Stimulated activated CD8-positive, alpha-beta memory T cell treated with anti-CD3 and anti-CD28 coated beads, Interleukin-2, amount 100 ng/mL, for 48 hours (primary cell): ENCODE measurements around the gene TCEA2.

ENCODE experiments used
- DNase-seq, 2 donors: peaks; one replicate each; pipeline ENCODE4 v3.0.0-alpha.2; 2020; ENCODE audit warnings: low read depth in 2 of 2

The TCEA2 gene

DNA sequence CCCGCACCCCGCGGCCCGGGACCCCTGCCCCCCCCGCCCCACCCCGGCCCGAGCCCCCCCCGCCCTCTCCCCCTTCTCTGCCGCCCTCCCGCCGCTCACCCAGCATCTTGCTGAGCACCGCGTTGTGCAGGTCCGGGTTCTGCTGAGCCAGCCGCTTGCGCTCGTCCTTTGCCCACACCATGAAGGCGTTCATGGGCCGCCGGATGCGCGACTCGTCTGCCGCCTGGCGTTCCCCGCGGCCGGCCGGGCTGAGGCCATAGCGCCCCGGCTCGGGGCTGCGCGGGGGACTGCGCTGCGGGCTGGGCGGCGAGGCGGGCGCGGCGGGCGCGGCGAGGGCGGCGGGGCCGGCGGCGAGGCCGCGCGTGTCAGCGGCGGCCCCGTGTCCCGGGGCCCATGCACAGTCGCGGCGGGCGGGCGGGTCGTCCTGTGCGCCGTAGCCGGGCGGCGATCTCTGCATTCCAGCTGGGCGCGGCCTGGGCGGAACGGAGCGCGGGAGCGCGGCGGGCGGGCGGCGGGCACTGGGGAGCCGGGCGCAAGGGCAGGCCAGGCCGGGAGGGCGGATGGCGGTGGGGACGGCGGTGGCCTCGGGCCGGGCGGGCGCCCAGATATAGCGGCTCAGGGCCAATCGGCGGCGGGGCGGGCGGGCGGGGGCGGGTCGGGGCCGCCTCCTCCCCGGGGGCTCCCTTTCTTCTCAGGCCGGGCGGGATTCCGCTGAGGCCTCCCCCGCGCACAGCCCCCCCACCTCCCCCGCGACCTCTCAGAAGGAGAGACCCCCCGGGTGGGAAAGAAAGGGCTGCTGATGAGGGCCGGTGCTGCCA lies 13.7 kb upstream of the TCEA2 start, which contains the start of gene SOX18:
Gene SOX18 (minus strand): TSS at position 580 of the 818 bp plus-strand sequence. CDS start 123 bp downstream, at position 457.
- DNase-seq = no peak

DNA sequence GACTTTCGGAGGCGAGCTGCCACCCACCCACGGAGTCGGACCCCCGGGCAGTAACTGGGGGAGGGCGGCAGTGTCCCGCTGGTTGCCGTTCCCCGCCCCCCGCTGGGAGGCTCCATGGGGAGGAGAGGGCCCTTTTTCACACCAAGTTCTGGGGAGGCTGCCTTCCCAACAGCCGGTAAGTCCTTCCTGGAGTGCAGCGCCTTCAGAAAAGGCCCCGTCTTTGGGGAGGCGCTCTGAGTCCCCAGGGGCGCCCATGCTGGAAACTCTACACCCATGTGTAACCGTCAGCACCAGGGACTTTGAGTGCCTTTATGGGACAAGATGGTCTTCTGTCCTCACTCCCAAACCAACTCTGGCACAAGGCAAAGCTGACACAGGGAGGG lies 13.1 kb upstream of the TCEA2 start:
- DNase-seq = no peak

- no peak for DNase-seq
Measured at GRCh38 chr20:64050261-64051032, 12.6 kb upstream of the TCEA2 start.

DNA sequence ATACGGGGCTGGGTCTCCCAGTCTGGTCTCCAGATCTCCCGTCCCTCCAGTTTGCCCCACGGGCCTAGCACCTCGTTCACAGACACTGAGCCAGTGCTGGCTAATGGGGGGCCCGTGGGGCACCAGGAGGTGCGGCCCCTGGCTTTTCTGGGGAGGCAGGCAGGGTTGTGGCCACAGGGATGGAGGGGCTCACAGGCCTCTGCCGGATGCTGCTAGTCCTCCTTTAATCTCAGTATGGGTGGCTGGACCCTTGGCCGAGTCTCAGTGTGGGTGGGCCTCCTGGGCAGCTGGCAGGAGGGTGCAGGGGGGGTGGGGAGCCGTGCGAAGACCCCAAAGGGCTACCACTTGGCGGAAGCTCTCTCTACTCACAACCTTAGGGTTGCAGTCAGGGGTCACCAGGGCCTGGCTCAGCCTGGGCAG lies 12.0 kb upstream of the TCEA2 start:
- no peak for DNase-seq

- no peak for DNase-seq
Measured at GRCh38 chr20:64051561-64052325, 11.3 kb upstream of the TCEA2 start.

GRCh38 chr20:64052326-64052722 lies 10.7 kb upstream of the TCEA2 start:
- no peak for DNase-seq

GRCh38 chr20:64052987-64053840 lies 9.8 kb upstream of the TCEA2 start:
- no peak for DNase-seq

DNA sequence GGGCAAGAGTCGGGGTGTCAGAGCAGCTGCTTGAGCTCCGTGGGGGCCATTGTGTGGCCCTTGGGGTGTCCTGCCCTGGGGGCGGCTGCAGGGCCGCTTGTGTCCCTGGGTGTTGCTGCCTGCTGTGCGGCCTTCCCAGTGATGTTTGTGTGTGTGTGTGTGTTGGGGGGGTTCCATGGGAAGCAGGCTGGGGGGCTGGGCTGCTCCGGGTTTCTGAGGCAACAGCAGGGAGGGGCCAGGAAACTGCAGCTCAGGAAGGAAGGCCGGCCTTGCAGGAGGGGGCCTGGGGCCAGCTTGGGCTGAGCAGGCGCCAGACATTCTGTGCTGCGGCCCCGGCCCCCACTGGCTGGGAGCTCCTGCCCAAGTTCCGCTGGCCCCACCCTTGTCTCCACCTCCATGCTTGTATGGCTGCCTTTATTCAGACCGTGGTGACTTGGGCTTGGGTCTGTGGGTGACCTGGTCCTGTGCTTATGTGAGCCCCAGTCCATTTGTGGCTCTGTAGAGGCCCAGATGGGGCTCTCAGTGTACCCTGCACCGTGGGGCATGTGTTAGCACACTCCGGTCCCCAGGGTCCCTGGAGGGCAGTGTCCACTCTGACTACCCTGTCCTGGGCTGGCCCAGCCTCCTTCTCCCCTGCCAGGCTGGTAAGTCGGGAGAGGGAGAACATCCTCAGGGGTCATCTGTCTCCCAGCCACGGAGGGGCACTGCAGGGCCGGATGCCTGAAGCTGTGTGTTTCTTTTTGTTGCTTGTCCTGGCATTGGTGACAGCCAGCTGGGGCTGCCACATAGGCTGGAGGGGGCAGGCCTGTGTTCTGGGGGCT lies 8.9 kb upstream of the TCEA2 start:
- no peak for DNase-seq

- DNase-seq = no peak
Measured at GRCh38 chr20:64055396-64055892, 7.6 kb upstream of the TCEA2 start.

DNA sequence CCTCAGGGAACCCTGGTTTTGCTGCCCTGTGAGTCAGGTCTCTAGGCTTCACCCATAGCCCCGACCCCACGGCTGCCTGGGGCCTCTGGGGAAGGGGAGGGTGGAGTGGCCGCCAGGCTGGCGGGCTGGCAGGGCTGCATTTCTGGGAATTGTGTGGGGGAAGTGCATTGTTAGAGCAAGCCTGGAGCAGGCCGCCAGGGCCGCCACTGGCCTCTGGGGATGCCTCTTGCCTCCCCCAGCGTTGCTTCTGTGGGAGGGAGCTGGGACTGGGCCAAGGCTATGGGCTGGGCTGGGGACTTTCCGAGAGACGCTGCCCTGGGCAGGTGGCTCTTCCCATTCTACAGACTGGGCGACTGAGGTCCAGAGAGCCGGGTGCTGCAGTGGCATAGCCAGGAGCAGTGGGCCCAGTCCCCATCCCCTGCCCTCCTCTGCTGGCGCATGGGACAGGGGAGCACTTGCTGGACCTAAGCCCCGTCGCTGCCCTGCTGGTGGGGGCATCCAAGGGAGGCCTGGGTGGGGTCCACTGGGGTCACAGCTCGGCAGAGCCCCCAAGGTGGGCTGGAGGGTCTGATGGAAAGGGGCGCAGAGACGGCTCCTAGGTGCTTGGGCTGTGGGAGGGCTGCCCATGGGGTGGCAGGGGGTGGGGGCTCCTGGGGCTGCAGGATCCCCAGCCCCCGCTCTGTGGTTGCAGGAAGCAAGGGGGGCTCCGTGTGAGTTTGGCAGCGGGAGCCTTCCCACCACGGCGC lies 6.9 kb upstream of the TCEA2 start:
- DNase-seq = no peak

- DNase-seq = no peak
Measured at GRCh38 chr20:64056639-64056888, 6.4 kb upstream of the TCEA2 start.

DNA sequence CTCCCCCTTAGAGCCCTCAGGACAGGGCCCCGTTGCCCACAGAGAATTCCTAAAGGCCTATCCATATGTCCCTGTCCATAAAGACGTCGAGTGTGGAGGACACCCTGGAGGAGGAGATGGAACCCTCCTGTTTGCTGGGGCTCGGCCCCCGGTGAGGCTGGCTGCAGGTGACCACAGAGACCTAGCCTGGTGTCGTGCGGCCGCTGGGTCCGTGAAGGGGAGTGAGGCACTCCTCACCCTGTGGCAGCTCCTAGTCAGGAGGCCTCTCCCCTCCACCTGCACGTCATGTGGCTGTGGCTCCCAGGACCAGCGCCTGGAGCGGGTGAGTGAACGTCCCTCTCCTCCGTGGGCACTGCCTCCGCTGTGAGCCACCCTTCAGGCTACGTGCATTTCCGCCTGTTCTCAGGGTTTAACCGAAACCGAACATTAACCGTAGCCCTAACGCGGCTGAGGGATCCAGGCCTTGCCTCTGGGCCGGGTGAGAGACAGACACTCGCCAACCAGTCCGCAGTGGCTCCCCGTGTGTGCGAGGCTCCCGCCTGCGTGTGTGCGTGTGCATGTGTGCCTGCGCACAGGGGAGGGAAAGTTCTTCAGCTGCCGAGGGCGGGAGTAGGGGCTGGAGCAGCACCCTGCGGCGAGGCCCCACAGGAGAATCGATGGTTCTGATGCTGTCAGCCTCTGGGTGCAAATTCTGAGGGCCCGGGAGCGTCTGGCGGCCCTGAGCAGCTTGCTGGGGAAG lies 5.9 kb upstream of the TCEA2 start:
- no peak for DNase-seq

DNA sequence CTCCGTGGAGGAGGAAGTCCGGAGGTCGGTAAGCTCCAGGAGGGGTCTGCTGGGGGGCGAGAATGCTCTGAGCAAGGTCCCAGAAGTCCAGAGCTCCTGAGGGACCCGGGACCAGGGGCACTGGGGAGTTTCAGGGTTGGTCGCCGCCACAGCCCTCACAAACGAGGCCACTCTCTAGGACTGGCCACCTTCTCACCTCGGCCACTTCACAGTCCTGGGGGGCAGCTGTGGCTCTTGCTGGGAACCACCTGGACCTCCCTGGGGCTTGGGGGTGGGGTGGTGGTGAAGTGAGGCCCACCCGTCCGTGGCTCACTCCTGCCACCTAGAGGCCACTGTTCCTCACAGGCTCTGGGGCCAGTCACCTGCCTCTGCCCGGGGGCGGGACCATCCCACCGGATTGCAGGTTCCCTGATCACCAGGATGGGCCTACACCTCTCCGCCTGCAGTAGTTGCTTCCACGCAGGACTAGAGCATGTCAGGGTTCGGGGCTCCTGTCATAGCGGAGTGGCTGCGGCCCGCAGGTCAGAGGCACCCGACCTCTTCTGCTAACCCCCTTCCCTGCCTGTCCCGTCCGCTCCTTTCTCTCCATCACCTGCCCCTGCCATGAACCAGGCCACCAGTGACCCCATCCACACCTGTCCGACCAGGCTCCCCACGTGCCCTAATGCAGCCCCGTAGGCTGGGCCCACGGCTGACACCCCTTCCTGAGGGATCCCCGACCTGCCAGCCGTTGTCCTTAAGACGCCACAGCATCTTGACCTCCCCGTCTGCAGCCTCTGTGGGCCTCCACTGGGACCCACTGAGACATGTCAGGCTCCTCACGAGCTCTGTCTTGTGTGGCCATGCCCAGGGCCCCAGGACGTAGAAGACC lies 5.1 kb upstream of the TCEA2 start:
- DNase-seq = peak; percentile 80 to 83

GRCh38 chr20:64058536-64058935 lies 4.5 kb upstream of the TCEA2 start:
- DNase-seq = no peak

- DNase-seq = no peak
Measured at GRCh38 chr20:64062276-64062595, 762 bp upstream of the TCEA2 start.

DNA sequence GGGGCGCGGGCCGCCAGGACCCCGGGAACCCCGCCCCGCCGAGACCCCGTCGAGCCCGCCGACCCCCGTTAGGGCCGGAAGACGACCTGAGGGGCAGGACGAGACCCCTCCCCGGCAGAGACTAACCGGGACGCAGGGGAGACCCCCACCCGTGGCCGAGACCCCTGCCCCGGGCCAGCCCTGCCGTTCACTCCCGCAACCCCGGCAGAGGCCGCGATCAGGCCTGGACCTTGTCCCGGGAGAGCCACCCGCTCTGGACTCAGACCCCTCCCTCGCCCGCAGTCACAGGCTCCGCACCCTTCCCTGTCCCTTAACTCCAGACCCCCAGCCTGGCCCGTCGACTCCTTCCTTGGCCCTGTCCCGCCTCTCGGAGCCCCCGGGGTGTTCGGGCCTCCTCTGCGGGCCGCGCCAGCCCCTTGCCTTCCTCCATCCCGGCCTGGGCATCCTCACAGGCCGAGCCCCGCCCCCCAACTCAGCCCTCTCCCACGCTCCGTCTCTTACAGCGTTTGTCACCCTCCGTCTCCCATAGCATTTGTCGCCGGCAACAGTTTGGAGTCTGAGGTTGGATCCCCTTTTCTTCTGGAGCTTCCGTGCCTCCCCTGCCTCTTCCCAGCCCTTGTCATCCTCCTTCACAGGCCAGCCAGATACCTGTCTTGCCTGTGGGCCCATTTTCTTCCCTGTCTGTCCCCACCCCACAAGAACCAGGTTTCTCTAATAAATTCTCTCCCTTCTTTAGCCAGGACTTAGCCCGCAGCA lies 569 bp downstream of the TCEA2 start:
- peak in 1 of 2 donors; percentile 33 for DNase-seq

GRCh38 chr20:64064145-64064698 lies 1.2 kb downstream of the TCEA2 start:
- DNase-seq = no peak
